GM18511 (cell line): Measurements from ENCODE around the gene ZFAND2B.
"Not testable (repeated sequence)": the region's sequence is repeated elsewhere in the genome, so short reads cannot be mapped to it uniquely, and the experiment has no call there.

Experiments
- ATAC-seq: cut with Tn5 transposase; IDR thresholded peaks from one replicate; pipeline ENCODE4 v1.9.1; 2021; ENCODE audit warnings: mild to moderate bottlenecking, moderate library complexity; ENCODE audit not compliant: unreplicated experiment

Gene ZFAND2B

DNA sequence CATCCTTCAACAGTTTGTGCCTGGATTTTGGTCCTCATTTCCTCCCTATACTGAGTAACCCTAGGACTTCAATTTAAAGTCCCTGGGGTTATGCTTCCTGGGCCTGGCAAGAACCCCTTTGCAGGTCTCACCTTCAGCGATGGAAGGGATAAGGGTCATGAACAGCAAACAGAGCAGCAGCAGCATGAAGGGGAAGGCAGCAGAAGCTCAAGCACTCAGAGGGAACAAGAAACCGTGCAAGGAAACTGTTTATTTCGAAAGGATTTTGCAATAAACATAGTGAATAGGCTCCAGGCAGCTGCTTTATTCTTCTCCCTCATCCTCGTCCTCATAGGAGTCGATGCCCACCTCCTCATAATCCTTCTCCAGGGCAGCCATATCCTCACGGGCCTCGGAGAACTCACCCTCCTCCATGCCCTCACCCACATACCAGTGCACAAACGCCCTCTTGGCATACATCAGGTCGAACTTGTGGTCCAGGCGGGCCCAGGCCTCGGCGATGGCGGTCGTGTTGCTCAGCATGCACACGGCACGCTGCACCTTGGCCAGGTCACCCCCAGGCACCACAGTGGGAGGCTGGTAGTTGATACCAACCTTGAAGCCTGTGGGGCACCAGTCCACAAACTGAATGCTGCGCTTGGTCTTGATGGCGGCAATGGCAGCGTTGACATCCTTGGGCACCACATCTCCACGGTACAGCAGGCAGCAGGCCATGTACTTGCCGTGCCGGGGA is 43.6 kb downstream of the ZFAND2B start:
- ATAC-seq: no peak

- ATAC-seq: no peak
Observed at GRCh38 chr2:219251656-219252055, 45.1 kb downstream of the ZFAND2B start.

DNA sequence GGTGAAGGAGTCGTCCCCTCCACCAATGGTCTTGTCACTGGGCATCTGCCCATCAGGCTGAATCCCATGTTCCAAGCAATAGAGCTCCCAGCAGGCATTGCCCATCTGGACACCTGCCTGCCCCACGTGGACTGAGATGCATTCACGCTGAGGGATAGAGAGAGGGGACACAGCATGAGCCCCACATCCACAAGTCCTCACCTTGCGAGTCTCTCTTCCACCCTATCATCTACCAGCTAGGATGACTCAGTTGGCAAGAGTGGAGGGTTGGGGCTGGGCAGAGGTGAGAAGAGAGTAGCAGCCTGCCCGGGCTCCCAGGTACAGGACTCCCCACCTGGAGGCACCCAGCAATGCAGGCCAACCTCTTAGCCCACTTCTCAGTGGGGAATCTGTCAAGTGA is 45.5 kb downstream of the ZFAND2B start:
- ATAC-seq: no peak

DNA sequence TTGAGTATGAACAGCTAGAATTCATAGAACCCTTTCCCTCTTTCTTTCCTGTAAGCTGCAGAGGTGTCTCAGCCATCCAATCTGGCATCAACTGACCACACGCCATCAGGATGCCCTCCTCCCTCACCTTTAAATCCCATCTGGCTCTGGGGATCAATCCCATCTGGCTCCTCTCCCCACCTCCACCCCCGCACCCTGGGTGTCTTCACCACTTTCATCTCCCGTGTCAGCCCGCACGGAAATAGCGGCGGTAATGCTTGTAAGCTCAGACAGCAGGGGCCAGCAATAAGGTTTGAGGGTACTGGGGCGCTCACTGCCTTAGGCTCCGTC is 46.0 kb downstream of the ZFAND2B start:
- no peak for ATAC-seq

GRCh38 chr2:219252900-219253752 is 46.5 kb downstream of the ZFAND2B start, which contains the start of gene TUBA4B:
TSS of gene TUBA4B (plus strand) at chr2:219253243. CDS start at chr2:219253408, 165 bp downstream.
- peak; percentile 4 for ATAC-seq

GRCh38 chr2:219253753-219254589 is 47.4 kb downstream of the ZFAND2B start, which contains the start of gene TUBA4A:
TSS of gene TUBA4A (minus strand) at chr2:219253918. CDS start at chr2:219253858, 60 bp downstream.
- ATAC-seq: peak; percentile 52

DNA sequence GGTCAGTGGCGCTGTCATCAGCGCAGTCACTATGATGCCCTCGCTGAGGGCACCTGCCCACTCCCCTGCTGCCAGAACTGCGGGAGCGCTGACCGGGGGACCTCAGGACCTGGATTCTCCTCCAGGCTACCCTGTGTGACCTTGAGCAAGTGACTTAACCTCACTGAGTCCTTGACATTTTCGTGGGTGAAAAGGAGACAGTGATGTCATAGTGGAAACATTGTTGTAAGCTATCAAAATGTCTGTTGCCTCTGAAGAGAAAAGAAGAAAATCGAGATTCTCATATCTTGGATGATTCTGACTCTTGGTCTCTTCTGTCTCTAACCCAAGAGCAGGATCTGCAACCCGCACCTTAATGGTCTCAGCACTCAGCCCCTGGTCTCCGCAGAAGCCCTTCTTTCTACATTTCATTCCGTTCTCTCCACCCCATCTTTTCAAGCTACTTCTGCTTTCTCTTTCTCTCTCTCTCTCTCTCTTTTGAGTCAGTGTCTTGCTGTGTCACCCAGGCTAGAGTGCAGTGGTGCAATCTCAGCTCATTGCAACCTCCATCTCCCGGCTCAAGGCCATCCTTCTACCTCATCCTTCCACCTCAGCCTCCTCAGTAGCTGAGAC is 48.1 kb downstream of the ZFAND2B start:
- peak; percentile 36 for ATAC-seq

GRCh38 chr2:219258942-219259341 is 52.4 kb downstream of the ZFAND2B start:
- not testable (repeated sequence) for ATAC-seq
